GM12878 (cell line): Measurements from ENCODE around the gene PMM2. TPM values are rescaled to one million over a fixed set of nuclear protein-coding genes. Genes with fewer than 3 reads are reported as not detected.

Experiments used
- ATAC-seq: fragments of 200-7000 bp; cut with Tn5 transposase; 3 replicates; pipeline ENCODE4 v1.9.1; 2020; ENCODE audit warnings: mild to moderate bottlenecking, moderate library complexity
- BruUV-seq: library from RNA; stranded (reverse); fragments of 400-500 nt; replicated peaks from 2 replicates; lab custom pipeline; 2021; lab: Mats Ljungman, UMichigan
- CTCF ChIA-PET: fragments of 300-600 bp; sonication (Branson Sonifier 250); formaldehyde crosslinking; extraction: SDS; loops from one replicate; lab custom pipeline; 2021; ENCODE audit warnings: inconsistent platforms; lab: Yijun Ruan, JAX
- POLR2A ChIA-PET: fragments of 350-600 bp; formaldehyde crosslinking; extraction: SDS; loops from one replicate; lab custom pipeline; 2021; ENCODE audit warnings: inconsistent platforms; lab: Charles Lee
- RAD21 ChIA-PET: fragments of 300-600 bp; sonication (Branson Sonifier 250); formaldehyde crosslinking; loops from one replicate; lab custom pipeline; 2023; ENCODE audit warnings: antibody characterized with exemption; ENCODE audit not compliant: unreplicated experiment; lab: Charles Lee
- SMC1A ChIA-PET: fragments of 300-600 bp; sonication (Branson Sonifier 250); formaldehyde crosslinking; loops from one replicate; lab custom pipeline; 2023; ENCODE audit not compliant: unreplicated experiment, uncharacterized antibody; lab: Charles Lee
- DNase-seq: peaks from one replicate; pipeline ENCODE4 v3.0.0-alpha.2; 2011; ENCODE audit warnings: low read depth, low spot score
- FAIRE-seq: peaks from 3 replicates; lab custom pipeline; 2011; peaks lifted over from hg19 to GRCh38; lab: Jason Lieb, UNC
- H2AFZ ChIP-seq: 2 replicates; pipeline ENCODE4 v1.6.0; 2011; ENCODE audit warnings: low read depth, low read length, control low read depth; ENCODE audit not compliant: control insufficient read depth
- H3K27ac ChIP-seq: 2 replicates; pipeline ENCODE4 v1.5.1; 2011; ENCODE audit warnings: control low read depth; ENCODE audit not compliant: control insufficient read depth, insufficient read depth
- H3K27me3 ChIP-seq, 2 experiments: replicated peaks in 1 of 2; 2 replicates each; pipeline versions ENCODE4 v1.6.0 to v1.6.1; 2011; ENCODE audit warnings: low read length in 1 of 2; ENCODE audit not compliant: control insufficient read depth in 2 of 2, insufficient read depth in 2 of 2
- H3K36me3 ChIP-seq, 2 experiments: 2 replicates each; pipeline ENCODE4 v1.5.1; 2011; ENCODE audit warnings: low read length in 1 of 2; ENCODE audit not compliant: control insufficient read depth in 2 of 2, insufficient read depth in 2 of 2
- H3K4me1 ChIP-seq: 2 replicates; pipeline ENCODE4 v1.6.1; 2011; ENCODE audit warnings: mild to moderate bottlenecking, low read length, moderate library complexity, mixed read lengths; ENCODE audit not compliant: control insufficient read depth, insufficient read depth
- H3K4me2 ChIP-seq: 2 replicates; pipeline ENCODE4 v1.6.0; 2011; ENCODE audit warnings: control low read depth; ENCODE audit not compliant: control insufficient read depth, insufficient read depth
- H3K4me3 ChIP-seq: fragments of 200-600 bp; sonication (generic); 2 replicates; pipeline ENCODE4 v1.5.1; 2016
- H3K79me2 ChIP-seq: 2 replicates; pipeline ENCODE4 v1.6.0; 2011; ENCODE audit warnings: low read length; ENCODE audit not compliant: control insufficient read depth, insufficient read depth
- H3K9ac ChIP-seq: 2 replicates; pipeline ENCODE4 v1.8.0; 2011; ENCODE audit warnings: low read length, control low read depth, mixed read lengths; ENCODE audit not compliant: control insufficient read depth, insufficient read depth
- H3K9me3 ChIP-seq: replicated peaks from 3 replicates; pipeline ENCODE4 v1.5.1; 2011; ENCODE audit warnings: mild to moderate bottlenecking, low read length; ENCODE audit not compliant: control insufficient read depth, insufficient read depth
- H4K20me1 ChIP-seq: 2 replicates; pipeline ENCODE4 v1.6.0; 2011; ENCODE audit not compliant: control insufficient read depth, insufficient read depth
- CHD2 ChIP-seq: IDR thresholded peaks from 2 replicates; pipeline ENCODE4 v1.6.1; 2011; ENCODE audit warnings: low read depth, low read length, improper control_type of control experiment, borderline replicate concordance
- CREB1 ChIP-seq: IDR thresholded peaks from 2 replicates; pipeline ENCODE4 v1.6.1; 2012; ENCODE audit warnings: low read depth, mild to moderate bottlenecking, inconsistent platforms
- E2F4 ChIP-seq: IDR thresholded peaks from 2 replicates; pipeline ENCODE4 v1.6.1; 2012; ENCODE audit warnings: low read depth, low read length, improper control_type of control experiment
- EP300 ChIP-seq, 2 experiments: fragments of 150-350 bp in 1 of 2; IDR thresholded peaks; 2 replicates each; pipeline ENCODE4 v1.6.1; 2011 to 2012; ENCODE audit warnings: low read depth in 2 of 2, low read length in 2 of 2, borderline replicate concordance in 1 of 2, improper control_type of control experiment in 1 of 2, inconsistent platforms in 1 of 2; ENCODE audit not compliant: control insufficient read depth in 1 of 2
- GABPA ChIP-seq: IDR thresholded peaks from 2 replicates; pipeline ENCODE4 v1.6.1; 2014; ENCODE audit warnings: antibody characterized with exemption, low read depth, mild to moderate bottlenecking, inconsistent platforms
- HDAC2 ChIP-seq: fragments of 200-600 bp; sonication (generic); IDR thresholded peaks from 2 replicates; pipeline ENCODE4 v1.6.1; 2017
- KLF5 ChIP-seq: fragments of 450-650 bp; IDR thresholded peaks from 2 replicates; pipeline ENCODE4 v1.6.1; 2014; ENCODE audit warnings: mild to moderate bottlenecking; ENCODE audit not compliant: partially characterized antibody
- NR2C2 ChIP-seq: IDR thresholded peaks from 2 replicates; pipeline ENCODE4 v1.6.1; 2011; ENCODE audit warnings: borderline replicate concordance, low read depth; ENCODE audit not compliant: control insufficient read depth, insufficient read length
- RCOR1 ChIP-seq: conservative IDR thresholded peaks from 2 replicates; pipeline ENCODE4 v1.6.1; 2012; ENCODE audit warnings: low read depth, low read length, improper control_type of control experiment
- RELB ChIP-seq: fragments of 450-650 bp; IDR thresholded peaks from 2 replicates; pipeline ENCODE4 v1.6.1; 2017; ENCODE audit warnings: low read depth, mild to moderate bottlenecking, moderate library complexity
- RUNX3 ChIP-seq: IDR thresholded peaks from 2 replicates; pipeline ENCODE4 v1.6.1; 2012; ENCODE audit warnings: low read length, inconsistent platforms
- TCF12 ChIP-seq: IDR thresholded peaks from 2 replicates; pipeline ENCODE4 v1.6.1; 2011; ENCODE audit warnings: low read depth, mild to moderate bottlenecking, low read length
- TCF7 ChIP-seq: IDR thresholded peaks from 2 replicates; pipeline ENCODE4 v1.6.1; 2014; ENCODE audit warnings: antibody characterized with exemption, borderline replicate concordance
- WRNIP1 ChIP-seq: IDR thresholded peaks from 2 replicates; pipeline ENCODE4 v1.6.1; 2011; ENCODE audit warnings: low read depth, low read length, improper control_type of control experiment, borderline replicate concordance
- ZNF207 ChIP-seq: fragments of 450-650 bp; IDR thresholded peaks from 2 replicates; pipeline ENCODE4 v1.6.1; 2014; ENCODE audit warnings: antibody characterized with exemption, mild to moderate bottlenecking, borderline replicate concordance
- WGBS: methylation state at CpG from one replicate; pipeline ENCODE4 v1.1.6; 2016; ENCODE audit warnings: low lambda C conversion rate; ENCODE audit not compliant: insufficient replicate concordance, insufficient coverage; ENCODE audit errors: missing lambda C conversion rate; 5-methylcytosine and 5-hydroxymethylcytosine counted together
- in situ Hi-C: fragments of 300-500 bp; cut with MboI; formaldehyde crosslinking; loops from 9 replicates; pipeline ENCODE4 v1.14.3; 2018; ENCODE audit warnings: mixed read lengths
- intact Hi-C: fragments of 100-400 bp; cut with micrococcal nuclease; formaldehyde crosslinking; loops from one replicate; pipeline ENCODE4 v1.14.2; 2022; ENCODE audit not compliant: unreplicated experiment
- polyA plus RNA-seq, 11 experiments: library from polyadenylated mRNA; depleted of rRNA in 4 of 11; unstranded in 6 of 11; stranded (reverse) in 5 of 11; fragments of >200 nt; fragmentation: Nextera tagmentation in 4 of 11; fragmentation: Illumina TruSeq in 1 of 11; extraction: Ambion mirVana in 4 of 11; extraction: Trizol in 1 of 11; gene quantifications; 1 replicate in 1 of 11; 2 replicates in 10 of 11; pipeline versions ENCODE4 v1.2.1 to v1.2.3, GENCODE V29; 2011 to 2016; ENCODE audit warnings: inconsistent platforms in 2 of 11, missing spikeins in 2 of 11, low read depth in 1 of 11
- total RNA-seq, 4 experiments: library from RNA; depleted of rRNA in 3 of 4; stranded (reverse); fragments of >200 nt in 3 of 4; fragmentation: Illumina TruSeq in 1 of 4; extraction: Trizol in 1 of 4; gene quantifications; 2 replicates each; pipeline versions ENCODE4 v1.2.1 to v1.2.3, GENCODE V29; 2013 to 2021
- TF ChIP-seq, protein P1 (sequence below): fragments of 450-650 bp; IDR thresholded peaks from 2 replicates; pipeline ENCODE4 v1.6.1; 2018; ENCODE audit warnings: borderline replicate concordance, mild to moderate bottlenecking; ENCODE audit not compliant: partially characterized antibody

PMM2 gene
- total and polyA plus RNA-seq, 10 of the 15 experiments (the other 5 are each of a cell fraction or from before 2014, with no cell fraction given) = 22.6 to 69.4 (median 52.3) TPM

DNA sequence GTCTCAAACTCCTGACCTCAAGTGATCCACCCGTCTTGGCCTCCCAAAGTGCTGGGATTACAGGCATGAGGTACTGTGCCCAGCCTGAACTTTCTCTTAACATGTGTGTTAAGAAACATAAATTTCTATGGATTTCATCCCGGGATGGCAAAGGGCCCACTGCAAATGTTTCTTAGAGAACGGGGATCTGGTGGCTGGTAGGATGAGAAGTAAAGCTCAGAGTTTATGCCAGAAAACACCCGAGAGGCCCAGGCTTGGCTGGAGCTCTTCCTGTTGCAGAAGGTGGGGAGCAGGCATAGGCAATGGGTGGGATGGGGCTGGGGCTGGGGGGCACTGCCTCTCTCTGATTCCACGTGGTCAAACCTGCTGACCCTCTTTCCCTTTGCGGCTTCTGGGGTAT lies 76.7 kb downstream of the PMM2 start:
- POLR2A ChIA-PET = no interaction called here
- no peak for DNase-seq
- Histone ChIP-seq H3K4me1 (peaks cover 32% of the 10 kb centered on the region), H3K79me2 (no peaks in the 10 kb centered on the region), H4K20me1 (no peaks in the 10 kb centered on the region), H2AFZ (no peak overlapping the region), H3K9ac (no peak overlapping the region), H3K27me3 (no peaks in the 10 kb centered on the region), H3K9me3 (no peaks in the 10 kb centered on the region), H3K27ac (no peak overlapping the region), H3K4me3 (no peak overlapping the region), H3K4me2 (no peak overlapping the region), H3K36me3 (no peaks in the 10 kb centered on the region)
- in situ Hi-C loops (no loop called here), intact Hi-C loops (no loop called here)
- RAD21 ChIA-PET = interaction anchor here (0.9 to 2.6 kb wide), 2 partner anchors 18 to 213 kb away, joined by 4 to 11 read pairs; no protein-coding TSS in a partner anchor
- SMC1A ChIA-PET = interaction anchor here (0.7 to 2.0 kb wide), 3 partner anchors 18 to 212 kb away, joined by 3 to 6 read pairs (median 5); no protein-coding TSS in a partner anchor
- no peak for ATAC-seq
- no TSS peak for BruUV-seq
- FAIRE-seq = no peak
- CTCF ChIA-PET = interaction anchor here (0.5 to 1.8 kb wide), 8 partner anchors 10 to 134 kb away, joined by 3 to 6 read pairs (median 4); no protein-coding TSS in a partner anchor
- 54% methylated on average over 6 of the region's 6 CpGs for WGBS
- TF ChIP-seq EP300 (IDR thresholded peaks at IDR 0.05; ENCODE audit: borderline replicate concordance in 1 of 2, control insufficient read depth in 1 of 2, low read depth in 2 of 2, low read length in 2 of 2) = no peak
- TF ChIP-seq KLF5 = no peak
- no peak for TF ChIP-seq RELB
- TF ChIP-seq E2F4 = no peak
- no peak for TF ChIP-seq RUNX3
- TF ChIP-seq ZNF207 = no peak
- TF ChIP-seq TCF12 = no peak
- no peak for TF ChIP-seq RCOR1
- TF ChIP-seq GABPA = no peak
- no peak for TF ChIP-seq WRNIP1
- no peak for TF ChIP-seq NR2C2
- TF ChIP-seq HDAC2 = no peak
- no peak for TF ChIP-seq CHD2
- no peak for TF ChIP-seq CREB1
- no peak for TF ChIP-seq TCF7
- TF ChIP-seq, protein P1, sequence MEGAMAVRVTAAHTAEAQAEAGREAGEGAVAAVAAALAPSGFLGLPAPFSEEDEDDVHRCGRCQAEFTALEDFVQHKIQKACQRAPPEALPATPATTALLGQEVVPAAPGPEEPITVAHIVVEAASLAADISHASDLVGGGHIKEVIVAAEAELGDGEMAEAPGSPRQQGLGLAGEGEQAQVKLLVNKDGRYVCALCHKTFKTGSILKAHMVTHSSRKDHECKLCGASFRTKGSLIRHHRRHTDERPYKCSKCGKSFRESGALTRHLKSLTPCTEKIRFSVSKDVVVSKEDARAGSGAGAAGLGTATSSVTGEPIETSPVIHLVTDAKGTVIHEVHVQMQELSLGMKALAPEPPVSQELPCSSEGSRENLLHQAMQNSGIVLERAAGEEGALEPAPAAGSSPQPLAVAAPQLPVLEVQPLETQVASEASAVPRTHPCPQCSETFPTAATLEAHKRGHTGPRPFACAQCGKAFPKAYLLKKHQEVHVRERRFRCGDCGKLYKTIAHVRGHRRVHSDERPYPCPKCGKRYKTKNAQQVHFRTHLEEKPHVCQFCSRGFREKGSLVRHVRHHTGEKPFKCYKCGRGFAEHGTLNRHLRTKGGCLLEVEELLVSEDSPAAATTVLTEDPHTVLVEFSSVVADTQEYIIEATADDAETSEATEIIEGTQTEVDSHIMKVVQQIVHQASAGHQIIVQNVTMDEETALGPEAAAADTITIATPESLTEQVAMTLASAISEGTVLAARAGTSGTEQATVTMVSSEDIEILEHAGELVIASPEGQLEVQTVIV = no peak
